HG03342 (cell line): ENCODE results near the gene JAML.
A peak's percentile ranks its signal among the peaks of the same experiment; 100 is the strongest.

Experiments used
- ATAC-seq: cut with Tn5 transposase; IDR thresholded peaks from one replicate; pipeline ENCODE4 v1.9.1; 2021; ENCODE audit warnings: mild to moderate bottlenecking, moderate library complexity; ENCODE audit not compliant: unreplicated experiment

JAML gene

DNA sequence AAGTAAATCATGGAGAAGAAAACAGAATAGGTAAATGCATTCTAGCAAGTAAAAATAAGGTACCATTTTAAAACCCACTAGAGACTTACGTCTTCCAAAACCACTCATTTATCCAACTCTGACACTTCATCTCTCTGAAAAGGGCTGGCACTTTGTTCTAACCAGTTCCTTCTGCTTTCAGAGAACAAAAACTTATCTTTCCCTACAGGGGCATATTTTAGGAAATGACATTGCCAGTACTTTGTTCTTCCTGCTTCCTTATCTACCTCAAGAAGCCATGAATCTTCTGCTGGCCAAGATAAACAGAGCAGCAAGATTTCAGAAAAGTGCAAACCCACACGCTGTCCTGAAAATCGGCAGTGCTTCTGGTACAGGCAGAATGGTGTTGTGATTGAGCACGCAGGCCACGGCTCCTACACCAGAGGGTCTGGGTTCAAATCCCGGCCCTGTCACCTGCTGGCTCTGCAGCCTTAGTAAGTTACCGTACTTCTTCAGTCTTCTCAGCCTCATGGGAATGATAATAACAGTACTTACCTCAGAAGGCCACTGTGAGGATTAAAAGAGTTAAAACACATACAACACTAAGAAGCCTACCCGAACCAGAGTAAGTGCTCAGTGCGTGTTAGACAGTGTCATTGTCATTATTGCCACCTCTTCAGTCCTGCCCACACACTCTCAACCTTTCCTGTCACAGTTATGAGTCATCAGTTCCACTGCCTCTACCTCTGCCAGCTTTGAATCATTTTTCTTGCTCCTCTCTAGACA is 16.4 kb upstream of the JAML start:
- peak; percentile 75 for ATAC-seq

DNA sequence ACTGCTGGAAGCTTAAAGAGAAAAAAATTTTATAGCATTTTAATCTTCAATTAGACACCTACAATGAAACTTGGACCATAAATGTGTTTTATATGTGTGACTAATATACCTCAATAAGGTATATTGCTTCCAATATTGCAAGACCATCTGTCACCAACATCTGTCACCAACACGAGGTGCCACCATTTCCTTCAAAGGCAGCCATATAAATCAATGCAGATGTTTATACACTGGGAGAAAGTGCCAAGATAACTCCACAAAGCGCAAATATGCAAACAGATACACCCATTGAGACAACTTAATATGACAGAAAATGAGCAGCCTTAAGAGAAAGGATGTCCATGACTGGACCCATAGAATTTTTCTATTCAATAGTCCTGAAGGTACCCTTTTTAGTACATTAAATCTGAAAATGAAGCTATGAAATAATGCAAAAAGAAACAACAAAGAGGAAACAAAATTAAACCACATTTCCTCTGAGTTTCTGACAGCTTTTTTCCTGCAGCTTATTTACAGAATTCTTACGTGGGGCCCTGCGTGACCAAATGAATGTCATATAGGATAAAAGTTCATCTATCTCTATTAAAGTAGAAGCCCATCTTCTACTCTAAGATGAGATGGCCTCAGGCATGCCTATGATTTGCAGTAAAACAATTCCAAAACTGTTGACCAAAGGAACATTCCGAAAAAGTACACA is 14.8 kb upstream of the JAML start:
- no peak for ATAC-seq

DNA sequence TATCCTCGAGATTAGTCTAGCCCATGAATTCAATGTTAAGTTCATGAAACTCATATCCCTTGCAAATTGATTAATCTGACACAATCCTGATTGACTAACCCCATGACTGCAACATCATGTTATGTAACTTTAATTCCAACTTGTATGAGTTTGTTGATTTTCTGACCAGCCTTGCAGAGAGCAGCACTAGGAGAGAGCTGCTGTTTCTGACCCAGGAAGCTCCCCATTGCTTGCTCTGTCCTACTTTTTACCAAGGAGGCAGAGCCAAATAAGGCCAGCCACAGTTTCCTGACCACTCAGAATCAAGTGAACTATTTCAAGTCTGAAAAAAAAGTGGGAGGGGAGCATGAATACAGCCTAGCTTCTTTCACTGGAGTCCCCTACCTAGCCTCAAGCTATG is 14.1 kb upstream of the JAML start:
- ATAC-seq = no peak

DNA sequence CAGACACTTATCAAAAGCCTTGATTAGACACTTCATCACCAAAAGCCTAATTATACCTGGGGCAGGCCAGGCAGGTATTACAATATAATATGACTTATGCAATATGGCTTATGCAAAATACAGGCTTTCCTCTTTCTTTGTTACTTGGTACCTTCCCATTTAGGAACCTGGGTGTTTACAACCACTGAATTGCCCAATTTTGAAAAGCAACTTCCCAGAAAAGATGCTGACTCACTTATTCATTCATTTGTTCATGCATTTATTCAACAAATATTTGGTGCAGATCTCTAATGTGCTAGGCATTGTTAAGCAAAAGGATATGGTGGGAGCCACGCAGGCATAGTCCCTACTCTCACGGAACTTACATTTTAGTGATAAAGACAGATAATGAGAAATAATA is 13.6 kb upstream of the JAML start:
- ATAC-seq = no peak

DNA sequence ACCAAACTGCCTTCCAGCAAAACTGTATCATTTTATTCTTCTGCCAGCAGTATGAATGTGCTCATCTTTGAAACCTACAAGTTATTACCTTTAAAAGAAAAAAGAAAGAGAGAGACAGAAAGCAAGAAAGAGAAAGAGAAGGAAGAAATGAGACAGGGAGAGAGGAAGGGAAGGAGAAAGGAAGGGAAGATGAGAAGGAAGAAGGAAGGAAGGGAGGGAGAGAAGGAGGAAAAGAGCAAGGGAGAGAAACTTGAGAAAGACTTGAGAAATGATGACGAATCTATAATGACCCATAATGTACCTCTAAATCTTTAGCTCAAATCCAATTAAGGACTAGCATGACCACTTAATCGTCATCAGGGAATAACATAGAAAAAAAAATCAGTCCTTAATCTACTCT is 11.4 kb upstream of the JAML start:
- ATAC-seq = no peak

DNA sequence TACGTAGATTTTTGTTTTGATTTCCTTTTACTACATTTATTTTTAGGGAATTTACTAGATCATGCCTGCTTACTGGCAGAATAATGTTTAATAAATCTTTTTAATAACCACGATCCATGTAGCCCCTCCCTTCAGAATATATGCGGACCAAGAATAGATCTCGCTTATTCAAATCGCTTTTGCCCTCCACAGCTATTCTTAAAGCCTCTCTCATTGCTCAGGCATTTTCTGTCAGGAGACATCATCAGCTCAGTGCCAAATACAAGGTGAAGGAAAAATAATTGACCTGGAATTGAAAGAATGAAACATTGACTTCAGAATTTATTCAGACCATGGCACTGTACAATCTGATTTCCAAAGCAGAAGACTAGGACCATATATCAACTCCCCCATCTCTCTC is 10.0 kb upstream of the JAML start:
- ATAC-seq = no peak

DNA sequence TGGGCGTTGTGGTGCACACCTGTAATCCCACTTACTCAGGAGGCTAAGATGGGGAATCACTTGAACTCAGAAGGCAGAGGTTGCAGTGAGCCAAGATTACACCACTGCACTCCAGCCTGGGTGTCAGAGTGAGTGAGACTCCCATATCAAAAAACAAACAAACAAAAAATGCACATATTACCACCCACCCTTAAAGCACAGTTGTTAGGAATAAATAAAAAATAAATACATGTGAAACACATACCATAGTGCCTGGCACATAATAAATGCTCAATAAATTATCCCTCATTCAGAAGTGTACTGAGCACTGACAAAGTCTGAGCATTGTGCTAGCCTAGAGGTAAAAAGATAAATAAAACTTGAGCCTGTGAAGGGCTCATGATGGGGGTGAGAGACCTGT is 9.0 kb upstream of the JAML start:
- no peak for ATAC-seq

DNA sequence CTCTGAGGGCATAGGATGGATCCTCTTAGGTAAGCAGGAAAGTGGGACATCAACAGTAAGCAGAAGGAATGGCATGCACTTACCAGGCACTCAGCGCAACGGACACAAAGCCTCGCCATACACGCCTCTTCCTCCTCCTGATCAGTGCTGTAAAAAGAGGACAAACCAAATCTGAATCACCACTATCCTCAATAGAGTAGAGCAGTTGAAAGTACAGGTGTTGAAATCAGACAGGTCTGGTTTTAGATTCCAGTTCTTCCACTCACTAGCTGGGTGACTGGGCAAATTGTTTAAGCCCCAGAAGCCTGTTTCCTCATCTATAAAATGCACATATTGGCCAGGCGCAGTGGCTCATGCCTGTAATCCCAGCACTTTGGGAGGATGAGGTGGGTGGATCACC is 8.6 kb upstream of the JAML start:
- no peak for ATAC-seq

DNA sequence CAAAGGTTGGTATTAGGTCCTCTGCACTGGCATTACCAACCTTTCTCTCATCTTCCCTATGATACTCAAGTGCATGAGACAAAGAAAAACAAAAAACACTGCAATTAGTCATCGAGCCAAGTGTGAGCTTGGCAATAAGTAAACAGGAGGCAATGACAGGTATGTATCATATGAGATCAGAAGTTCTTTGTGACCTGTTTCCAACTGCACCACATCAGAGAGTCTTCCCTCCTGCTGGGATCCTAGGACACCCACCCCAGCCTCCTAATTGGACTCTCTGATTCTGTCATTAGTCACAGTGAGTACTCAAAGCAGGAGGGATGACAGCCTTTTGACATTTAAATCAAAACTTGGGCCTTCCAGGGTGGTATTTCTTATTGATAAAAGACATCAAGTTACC is 7.8 kb upstream of the JAML start:
- ATAC-seq = no peak

DNA sequence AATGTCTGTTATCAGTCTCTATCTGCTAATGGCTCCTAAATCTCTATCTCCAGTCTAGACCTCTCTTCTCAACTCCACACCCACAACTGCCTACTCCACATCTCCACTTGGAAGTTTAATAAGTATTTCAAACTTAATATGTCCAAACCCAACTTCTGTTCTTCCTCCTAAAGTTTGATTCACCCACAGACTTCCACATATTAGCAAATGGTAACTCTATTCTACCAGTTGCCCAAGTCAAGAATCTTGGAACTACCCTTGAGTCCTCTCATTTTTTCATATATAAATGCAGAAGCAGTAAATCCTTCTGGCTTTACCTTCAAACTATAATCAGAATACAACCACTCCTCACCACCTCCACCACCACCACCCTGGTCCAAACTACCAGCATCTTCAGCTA is 6.7 kb upstream of the JAML start:
- no peak for ATAC-seq

DNA sequence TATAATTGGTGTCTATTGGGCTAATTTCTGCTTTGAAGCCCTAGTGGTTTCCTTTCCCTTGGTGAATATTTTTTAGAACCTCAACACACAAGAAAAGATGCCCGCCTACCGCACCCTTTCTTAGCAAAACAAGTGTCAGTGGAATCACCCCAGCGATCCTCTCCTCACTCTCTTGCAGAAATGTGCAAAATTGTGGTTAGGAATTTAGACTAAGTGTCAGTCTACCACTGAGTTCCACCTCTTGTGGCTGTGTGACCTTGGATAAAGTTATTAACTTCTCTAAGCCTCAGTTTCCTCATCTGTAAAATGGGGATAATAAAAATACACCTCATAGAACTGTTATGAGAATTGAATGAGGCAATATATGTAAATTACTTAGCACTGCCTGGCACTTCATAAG is 5.3 kb upstream of the JAML start:
- no peak for ATAC-seq

DNA sequence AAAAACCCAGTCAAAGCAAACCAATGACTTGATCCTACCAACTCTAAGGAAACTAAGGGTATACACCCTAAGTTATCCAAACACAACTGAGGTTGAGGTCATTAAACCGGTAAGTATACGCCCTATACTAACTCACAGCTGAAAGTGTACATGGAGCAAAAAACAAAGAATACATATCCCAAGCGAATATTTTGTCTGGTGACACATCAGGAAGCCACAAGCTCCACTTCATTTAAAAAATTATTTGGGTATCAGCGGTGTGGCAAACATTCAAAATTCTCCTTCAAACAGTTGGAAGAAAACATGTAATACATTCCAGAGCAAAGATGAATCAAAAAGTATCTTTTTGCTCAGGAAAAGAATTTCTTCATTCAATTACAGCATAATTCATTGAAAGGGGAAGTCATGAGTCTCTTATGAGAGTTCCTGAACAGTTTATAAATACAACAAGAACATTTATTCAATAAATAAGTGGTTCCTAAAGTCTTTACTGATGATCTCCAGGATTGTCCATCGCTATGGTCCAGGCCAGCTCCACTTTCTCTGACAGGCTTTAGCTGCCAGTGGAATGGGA is 4.5 kb upstream of the JAML start:
- no peak for ATAC-seq

DNA sequence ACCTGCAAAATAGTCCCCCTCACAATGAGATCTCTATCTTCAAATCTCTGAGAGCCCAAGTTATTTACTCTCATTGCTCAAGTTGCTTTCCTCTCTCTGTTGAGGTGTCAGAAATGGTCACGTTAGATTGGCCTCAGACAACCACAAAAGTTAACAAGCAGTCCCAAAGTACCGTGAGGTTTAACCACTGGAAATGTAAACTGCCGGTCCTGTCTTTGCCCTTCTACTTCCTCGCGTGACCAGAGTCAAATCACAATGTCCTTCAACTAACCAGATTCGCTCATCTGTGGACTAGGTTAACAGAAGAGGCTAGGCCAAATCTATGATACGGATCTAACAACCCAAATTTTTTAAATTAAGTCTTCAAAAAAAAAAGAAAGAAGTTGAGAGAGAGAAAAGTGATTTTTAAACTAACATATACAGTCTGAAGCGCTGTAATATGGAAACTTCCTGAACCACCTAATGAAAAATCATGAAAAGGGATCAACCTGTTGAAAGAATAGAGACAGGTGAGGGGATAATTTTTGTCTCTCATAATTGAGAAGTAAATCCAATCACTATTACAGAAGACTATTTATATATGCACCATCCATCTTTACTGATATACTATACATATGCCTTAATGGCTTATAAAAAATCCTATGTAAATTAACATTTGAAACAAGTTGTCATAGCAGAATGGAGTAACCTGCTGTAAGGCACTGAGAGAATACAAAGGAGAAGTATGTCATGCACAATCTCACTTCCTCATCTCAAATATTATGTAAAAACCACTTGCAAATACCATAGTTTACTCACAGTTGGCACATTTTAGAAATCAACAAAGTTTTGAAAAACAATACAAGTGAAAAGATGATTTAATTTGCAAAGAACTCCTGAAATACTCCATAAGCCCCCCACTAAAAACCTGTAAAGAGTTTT is 3.3 kb upstream of the JAML start:
- peak; percentile 73 for ATAC-seq

DNA sequence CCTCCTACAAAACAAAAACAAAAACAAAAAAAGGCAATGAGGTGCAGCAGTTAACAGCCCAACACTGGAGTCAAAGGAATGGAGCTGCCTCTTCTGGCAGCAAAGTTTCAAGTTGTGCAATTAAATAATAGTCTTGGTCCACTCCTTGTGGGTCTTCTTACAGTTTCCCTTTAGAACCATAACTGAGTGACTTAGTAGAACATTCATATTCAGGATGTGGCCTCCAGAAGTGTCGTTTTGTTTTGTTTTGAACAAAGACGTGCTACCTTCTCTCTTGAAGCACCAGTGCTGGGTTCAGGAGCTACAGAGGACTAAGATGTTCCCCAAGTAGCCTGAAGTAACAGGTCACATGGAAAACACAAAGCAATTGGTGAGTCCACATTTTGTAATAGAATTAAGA is 2.0 kb upstream of the JAML start:
- no peak for ATAC-seq

DNA sequence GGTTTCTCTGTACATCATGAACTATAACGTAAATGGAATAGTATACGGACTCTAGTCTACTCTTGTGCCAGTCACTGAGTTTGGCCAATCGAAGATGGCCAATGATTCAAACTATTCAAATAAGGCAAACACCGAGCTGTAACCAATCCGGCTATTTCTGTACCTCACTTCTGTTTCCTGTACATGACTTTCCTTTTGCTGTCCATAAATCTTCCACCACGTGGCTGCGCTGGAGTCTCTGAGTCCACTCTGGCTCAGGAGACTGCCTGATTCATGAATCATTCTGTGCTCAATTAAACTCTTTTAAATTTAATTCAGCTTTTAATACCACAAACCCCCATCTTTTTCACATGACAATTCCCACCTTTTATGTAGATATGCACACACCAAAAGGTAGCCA is 1.5 kb upstream of the JAML start:
- no peak for ATAC-seq

DNA sequence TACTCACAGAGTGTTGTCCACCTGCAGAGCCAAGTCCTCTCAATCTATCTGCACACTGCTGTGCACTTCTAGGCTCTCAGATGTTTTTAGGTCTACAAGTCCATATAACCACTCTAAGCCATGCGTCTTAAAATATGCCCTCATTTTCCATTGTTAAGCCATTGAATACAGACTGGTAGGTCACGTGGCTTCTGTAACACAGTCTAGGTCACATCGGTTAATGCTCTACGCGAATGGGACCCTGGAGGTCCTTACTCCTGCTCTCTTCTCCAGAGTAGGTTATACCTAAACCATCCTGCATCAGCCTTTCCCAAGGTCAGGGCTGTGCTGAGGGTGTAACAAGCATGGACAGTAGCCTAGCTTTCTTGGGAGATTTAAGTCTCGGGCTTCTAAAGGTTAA is 819 bp downstream of the JAML start:
- ATAC-seq = no peak

DNA sequence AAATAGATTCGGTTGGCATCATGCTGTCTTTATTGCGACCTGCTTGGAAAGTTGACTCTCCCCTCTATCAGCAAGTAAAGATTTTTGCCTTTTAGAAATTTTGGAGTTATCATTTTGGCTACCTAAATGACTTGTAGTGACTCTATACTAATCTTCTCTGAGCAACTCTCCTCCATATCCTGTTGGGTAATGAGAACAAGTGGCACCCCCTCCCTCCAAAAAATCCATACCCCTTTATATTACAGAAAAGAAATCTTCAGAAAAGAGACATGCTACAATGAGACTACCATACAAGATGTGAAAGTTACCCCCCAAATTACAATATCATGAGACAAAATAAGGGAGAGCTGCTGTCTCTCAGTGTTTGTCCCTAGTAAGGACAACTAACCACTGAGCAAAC is 1.2 kb downstream of the JAML start:
- no peak for ATAC-seq

DNA sequence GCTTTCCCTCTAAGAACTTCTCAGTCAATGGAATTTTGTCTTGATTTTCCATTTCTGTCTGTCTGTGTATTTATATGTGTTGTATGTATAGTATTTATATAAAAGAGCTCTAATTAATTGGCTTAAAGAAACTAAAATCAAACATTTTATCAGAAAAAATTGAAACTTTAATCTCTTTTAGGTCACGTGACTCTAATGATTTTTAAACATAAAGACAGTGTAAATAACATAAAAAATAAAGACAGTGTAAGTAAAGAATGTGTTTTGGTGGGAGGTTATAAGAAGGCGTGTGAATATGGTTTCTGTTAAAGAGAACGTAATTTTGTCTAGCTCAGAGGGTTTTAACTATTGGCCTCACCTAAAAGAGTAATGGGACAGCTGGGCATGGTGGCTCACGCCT is 2.4 kb downstream of the JAML start:
- no peak for ATAC-seq

DNA sequence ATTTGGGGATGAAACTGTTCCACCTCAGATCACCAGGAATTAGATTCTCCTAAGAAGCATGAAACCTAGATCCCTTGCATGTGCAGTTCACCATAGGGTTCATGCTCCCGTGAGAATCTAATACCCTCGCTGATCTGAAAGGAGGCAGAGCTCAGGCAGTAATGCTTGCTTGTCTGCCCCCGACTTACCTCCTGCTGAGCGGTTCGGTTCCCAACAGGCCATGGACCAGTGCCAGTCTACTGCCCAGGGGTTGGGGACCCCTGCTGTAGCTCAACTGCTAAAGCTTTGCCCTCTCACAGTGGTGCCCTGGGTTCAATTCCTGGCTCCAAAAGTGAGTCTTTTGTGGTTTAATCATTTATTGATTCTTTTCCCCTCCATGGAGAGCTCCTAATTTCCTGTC is 3.4 kb downstream of the JAML start:
- ATAC-seq = no peak

DNA sequence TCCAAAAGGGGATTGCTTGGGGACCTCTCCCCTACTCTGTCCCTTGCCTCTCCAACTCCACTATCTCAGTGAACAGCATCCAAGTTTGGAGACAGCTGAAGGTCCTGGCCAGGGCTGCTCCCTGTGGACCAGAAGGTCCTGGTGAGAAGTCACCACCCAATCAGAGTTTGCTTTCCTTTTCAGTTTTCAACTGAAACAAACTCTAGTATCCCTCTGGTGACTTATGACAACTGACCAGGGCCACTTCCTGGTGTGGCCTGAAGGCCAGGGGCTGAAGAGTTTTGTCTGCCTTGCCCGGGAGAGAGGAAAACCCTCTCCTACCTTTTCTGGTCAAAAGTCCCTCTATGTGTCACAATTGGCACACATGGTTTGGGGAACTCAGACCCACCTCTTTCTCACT is 5.1 kb downstream of the JAML start:
- no peak for ATAC-seq

DNA sequence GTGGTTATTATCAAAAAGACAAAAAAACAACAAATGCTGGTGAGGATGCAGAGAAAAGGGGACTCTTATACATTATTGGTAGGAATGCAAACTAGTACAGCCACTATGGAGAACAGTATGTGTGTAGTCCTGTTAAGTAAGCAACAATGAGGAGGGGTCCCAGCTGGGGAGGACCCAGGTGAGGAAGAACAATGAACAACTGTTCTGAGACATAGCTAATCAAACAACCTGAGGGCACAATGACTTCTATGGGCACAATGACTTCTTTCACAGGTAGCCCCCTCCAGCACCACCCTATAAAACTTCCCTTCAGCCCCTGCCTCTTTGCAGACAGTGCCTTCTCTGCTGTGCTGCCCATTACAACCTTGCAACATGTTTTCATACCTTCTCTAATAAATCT is 5.6 kb downstream of the JAML start:
- no peak for ATAC-seq
